GM21723 (cell line): ENCODE results near the gene ATG14.
"Not testable (repeated sequence)": the region's sequence is repeated elsewhere in the genome, so short reads cannot be mapped to it uniquely, and the experiment has no call there.

Experiments used
- ATAC-seq: cut with Tn5 transposase; IDR thresholded peaks from one replicate; pipeline ENCODE4 v1.9.1; 2021; ENCODE audit warnings: mild to moderate bottlenecking, moderate library complexity; ENCODE audit not compliant: unreplicated experiment

Gene ATG14

DNA sequence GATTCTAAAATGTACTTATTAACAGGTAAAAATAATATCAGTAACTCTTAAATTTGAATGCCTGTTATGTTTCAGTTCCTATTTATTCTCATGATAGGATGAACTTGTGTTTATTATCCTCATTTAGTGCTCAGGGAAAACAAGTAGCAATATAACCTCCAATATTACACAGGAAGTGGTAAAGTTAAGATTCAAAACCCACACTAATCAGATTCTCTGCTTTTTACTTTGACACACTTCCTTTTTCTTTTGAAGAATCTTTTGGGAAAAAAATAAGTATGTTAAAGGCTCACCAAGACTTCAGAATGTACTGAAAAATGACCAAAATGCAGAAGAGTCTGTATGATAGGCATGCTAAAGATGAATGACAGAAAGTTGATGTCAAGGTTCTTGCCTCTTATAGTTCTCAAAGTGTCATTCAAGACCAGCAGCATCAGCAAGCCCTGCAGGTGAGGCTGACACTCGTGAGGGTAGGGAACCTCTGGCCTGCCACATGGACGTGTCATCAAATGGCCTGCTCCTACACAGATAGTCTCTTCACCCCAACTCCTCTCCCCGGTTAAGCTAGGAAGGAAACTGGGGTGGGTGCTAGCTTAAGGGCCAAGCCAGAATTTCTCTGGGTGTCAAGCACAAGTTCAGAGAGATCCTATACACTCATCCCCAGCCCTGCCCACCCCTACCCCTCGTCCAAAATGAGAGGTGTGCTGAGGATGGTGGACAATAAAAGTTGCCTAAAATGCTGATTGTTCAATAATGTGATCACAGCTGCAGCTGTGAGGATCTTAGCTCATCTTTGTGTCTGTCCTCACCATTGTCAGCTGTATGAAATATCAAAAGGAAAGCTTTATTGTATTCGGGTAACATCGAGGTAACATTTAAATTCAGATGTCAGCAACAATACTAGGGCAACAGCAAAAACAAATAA is 22.5 kb upstream of the ATG14 start:
- ATAC-seq: no peak

DNA sequence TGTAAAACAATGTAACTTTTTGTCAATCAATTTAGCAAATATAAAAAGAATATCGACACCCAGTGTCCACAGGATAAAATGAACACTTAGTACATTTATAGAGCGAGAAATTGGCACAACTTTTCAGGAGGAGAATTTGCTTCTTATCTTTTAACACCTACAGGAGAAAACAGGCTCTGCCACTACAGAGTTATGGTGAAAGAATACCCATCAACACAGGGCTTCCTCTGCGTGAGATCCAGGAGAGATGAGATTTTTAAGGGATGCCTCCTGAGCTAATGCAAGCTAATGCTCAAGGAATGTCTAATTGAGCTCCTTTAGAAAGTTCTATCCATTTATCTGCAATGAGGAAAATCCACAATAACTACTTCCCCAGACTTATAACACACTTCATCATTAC is 21.0 kb upstream of the ATG14 start:
- no peak for ATAC-seq

DNA sequence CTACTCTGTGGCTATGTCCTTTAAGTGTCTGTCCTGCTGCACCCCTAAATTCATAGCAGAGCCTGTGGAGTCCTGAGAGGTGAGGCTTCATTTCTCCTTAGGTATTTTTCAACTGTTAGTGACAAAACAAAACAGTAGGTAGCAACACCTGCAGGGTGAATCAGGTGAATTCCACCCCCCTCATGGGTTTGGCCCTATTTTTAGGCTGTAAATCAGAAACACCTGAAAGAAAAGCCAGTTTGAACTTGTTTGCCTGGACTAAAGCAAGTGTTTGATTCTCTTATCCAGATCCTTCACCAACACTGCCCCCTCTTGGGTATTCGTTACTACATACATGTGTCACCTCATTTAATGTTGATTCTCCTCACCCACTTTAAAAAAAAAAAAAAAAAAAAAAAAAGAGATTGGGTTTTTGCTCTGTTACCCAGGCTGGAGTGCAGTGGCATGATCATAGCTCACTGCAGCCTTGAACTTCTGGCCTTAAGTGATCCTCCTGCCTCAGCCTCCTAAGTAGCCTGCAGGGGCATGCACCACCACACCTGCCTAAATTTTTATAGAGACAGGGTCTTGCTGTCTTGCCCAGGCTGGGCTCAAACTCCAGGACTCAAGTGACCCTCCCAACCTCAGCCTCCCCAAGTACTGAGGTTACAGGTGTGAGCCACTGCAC is 18.5 kb upstream of the ATG14 start:
- ATAC-seq: peak; percentile 88

DNA sequence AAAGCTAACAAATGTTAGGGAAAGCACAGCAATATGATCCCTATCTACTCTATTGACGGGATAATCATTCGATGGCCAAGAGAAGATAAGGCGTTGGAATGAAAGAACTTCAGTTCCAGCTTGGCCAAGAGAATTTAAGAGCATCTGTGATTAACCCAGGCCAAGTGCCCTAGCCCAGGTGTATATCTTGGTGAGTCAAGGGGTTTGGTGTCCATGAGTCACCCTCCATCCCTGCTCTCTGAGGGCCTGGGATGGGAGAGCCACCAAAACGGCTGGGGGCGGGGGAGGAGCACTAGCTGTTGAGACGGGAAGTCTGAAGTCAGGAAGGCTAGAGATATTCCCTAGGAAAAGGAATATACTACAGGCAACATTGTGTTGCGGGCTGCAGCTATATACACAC is 15.8 kb upstream of the ATG14 start:
- ATAC-seq: no peak

DNA sequence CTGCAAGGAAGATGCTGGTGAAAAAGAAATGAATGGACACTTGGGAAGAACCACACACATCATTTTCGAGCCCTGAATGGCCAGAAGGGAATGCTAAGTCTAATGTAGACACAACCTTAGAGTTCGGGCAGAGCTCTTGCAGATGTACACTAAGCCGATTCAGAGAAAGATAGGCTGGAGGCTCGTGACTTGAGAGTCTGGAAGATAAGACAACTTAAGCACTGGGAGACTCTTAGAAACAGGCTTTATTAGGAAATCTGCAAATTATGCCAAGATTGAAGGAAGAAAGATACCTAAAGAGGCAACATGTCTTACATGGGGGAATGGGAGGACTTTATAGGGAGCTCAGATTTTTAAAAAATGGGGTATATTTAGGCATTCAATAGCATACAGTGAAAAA is 15.3 kb upstream of the ATG14 start:
- ATAC-seq: no peak

DNA sequence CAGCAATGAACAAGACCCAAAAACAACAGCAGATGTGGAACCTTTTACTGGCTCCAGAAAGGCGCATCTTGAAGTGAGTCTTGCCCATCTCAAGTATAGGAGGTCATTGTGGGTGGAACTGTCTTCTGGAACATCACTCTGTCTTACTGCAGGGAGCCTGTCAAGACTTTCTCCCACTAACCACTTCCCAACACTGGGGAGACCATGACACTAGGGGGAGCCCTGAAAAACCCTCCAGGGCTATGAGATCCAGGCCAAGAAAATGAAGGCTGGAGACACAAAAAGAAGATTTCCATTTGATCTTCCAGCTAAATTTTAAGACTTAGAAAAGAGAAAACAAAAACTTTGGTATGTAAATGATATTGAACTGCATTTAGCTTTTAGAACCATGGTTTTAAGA is 13.5 kb upstream of the ATG14 start:
- ATAC-seq: no peak

DNA sequence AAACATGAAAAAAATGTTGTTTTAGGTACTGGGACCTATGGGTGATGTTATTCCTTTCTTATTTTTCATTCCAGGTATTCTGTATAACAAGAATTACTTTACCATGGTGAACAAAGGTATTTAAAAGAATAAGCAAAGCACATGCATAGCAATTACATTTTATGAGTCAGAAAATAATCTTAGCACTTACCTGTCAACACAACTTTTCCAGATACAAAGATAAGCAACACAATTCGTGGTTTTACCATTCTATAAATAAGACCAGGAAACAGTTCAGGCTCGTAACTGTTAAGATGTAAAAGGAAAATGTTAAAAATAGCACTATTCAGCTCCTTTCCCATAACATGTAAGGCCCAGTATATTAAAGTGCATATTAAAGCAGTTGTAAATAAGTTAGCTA is 12.3 kb upstream of the ATG14 start:
- ATAC-seq: no peak

DNA sequence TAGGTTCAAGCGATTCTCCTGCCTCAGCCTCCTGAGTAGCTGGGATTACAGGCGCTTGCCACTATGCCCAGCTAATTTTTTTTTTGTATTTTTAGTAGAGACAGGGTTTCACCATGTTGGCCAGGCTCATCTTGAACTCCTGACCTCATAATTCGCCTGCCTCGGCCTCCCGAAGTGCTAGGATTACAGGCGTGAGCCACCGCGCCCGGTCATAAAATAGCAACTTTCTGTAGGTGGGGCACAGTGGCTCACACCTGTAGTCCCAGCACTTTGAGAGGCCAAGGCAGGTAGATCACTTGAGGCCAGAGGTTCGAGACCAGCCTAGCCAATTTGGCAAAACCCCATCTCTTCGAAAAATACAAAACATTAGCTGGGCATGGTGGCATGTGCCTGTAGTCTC is 10.7 kb upstream of the ATG14 start:
- ATAC-seq: not testable (repeated sequence)

DNA sequence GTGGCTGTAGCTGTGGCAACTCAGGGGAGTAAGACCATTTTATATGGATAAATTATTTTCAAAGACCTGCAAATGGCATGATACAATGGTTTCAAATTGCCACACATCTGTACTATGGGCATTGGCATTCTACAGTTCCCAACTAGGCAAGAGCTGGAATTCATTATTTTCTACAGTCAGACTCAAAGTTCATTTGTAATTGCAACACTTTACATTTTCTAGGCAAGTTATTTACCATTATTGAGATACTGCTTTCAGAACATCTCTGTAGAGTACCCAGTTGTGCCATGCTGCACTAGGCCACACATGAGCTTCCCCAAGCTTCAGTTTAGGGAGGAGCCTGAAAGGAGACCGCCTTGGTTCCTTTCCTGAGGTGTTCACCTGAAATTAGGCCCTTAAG is 8.0 kb upstream of the ATG14 start:
- no peak for ATAC-seq

DNA sequence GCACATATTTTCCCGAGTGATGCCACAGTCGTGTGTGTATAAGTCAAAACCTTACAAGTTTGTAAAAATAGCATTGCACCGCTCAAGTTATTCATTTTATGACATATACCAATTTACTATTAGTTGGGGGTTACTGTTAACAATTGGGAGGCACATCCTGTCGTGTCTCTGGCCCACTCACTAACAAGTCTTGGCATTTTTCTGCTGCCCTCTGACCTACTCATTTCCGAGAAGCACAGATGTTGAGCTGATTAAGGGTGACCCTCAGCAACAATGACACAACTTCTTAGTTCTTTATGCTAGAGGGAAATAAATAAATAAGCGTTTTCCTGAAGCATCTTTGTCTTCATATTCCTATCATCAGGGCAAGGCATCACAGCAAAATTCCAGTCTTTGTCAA is 6.8 kb upstream of the ATG14 start:
- no peak for ATAC-seq

DNA sequence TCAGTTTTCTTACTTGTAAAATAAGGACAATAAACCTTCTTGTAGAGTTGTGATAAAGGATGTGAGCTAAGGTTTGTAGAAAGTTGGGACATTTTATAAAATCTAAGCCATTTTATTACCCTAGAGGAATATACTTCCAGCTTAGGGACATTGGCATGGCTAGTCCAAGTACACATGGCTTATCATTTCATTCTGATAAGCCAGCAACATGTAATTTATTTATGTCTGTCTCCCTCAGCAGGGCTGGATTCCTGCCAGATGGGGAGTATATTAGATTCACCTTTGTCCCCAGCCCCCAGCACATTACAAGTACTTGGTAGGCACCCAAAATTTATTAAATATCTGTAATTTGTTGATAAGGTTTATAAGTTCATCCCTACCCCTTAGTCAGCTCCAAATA is 6.3 kb upstream of the ATG14 start:
- no peak for ATAC-seq

DNA sequence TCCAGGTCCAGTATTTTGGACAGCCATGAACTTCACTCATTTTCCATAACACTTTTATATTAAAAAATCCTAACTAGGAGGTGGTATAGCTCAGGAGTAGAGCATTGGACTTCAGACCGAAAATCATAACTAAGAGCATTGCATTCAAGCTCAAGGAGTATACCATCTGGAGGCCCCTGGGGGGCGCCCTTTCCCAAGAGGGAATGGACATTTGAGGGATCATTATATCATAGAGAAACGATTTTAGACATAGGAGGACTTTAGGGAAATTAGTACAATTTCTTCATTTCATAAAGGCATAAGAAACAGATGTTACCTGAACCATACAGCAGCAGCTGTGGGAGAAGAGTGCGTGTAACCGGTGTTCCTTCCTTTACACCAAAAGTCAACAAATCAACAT is 5.2 kb upstream of the ATG14 start:
- no peak for ATAC-seq

DNA sequence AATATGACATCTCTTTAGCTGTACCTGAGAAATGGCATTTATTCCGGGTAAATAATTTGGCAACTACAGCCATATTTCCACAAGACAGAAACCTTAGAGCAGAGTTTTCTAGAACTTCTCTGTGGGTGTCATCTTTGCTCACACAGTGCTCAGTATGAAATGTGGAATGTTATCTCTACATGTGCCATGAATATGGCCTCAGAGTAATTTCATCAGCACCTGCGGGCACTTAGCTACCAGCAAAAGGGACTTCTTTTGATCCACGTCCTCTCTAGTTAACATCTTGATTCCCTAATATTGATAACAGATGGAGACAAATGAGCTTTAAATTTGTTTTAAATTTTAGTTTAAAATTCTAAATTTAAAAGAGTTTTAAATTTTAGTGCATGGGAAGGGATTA is 2.9 kb upstream of the ATG14 start:
- ATAC-seq: no peak

DNA sequence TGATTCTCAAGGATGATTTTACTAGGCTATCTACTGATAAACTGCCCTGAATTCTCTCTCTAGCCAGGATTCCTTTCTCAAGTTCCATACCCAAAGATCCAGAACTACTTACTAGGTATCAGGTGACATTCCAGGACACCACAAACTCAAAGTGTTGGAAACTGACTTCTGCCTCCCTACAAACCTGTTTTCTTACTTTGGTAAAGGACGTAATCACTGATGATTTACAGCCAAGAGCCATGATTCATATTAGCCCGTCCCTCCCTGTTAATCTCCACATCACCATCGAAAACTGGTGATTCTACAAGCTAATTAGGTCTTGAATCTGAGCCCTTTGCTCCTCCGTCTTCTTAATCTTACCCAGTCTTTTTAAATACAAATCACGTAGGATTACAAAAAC is 1.0 kb upstream of the ATG14 start:
- ATAC-seq: no peak

DNA sequence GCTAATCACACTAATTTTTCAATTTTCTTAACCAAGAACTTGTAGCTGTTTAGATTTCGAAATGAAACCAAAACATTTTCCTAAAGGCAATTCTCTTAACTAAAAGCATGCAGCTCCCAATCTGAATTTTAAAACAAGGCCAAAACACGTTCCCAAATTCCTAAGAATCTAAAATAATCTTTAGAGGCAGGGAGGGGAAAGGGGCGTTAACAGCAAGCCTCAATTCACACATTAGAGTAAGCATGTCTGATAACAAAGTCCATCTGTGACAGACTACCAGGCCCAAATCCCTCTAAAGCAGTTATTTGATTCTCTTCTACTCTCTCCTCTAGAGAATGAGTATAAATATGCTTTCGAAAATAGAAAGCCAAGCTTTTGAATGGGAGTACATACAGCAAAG is 754 bp downstream of the ATG14 start:
- no peak for ATAC-seq

DNA sequence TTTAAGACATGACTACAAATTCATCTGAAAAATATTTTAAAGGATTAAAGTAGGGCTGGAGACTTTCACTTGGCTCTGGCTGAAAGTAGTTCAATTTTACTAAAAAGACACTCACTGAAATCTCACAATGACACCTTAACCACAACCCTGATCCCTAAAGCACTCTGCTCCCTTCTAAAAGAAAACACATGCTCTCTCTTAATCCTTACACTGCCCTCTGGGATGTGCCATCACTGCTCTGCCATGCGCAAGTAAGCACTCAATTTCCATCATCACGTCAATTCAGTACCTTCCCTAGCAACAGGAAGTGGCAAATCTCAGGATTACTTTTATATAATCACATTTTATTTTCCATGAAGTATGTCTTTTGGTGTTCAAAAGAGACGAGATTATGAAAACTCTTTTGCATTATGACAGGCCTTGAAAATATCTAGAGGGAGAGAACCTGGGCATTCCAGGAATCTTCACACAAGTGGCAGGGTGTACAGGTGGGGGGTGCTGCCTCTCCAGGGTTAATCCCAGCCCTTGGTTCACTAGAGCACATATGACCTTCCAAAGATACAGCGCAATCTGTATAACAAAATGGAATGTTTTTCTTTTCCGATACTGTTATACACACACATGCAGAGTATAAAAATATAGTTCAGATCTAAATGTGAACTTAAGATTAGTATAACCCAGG is 7.3 kb downstream of the ATG14 start:
- no peak for ATAC-seq

DNA sequence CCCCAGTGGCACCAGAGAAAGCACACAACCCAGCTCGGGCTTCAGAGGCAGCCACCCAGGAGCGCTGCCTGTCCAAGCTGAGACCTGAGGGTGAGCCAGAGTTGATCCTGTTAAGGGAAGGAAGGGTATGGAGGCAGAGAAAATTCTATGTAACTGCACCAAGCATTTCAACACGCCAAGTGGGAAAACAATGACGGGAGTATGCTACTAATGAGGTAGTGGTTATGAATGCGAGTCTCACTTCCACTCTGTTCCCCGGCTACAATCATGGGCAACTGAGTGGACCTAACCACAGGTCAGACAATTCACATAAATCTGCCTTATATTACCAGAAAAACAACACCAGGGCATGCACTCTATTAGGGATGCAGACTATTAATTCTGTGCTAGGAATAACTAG is 9.9 kb downstream of the ATG14 start:
- no peak for ATAC-seq

DNA sequence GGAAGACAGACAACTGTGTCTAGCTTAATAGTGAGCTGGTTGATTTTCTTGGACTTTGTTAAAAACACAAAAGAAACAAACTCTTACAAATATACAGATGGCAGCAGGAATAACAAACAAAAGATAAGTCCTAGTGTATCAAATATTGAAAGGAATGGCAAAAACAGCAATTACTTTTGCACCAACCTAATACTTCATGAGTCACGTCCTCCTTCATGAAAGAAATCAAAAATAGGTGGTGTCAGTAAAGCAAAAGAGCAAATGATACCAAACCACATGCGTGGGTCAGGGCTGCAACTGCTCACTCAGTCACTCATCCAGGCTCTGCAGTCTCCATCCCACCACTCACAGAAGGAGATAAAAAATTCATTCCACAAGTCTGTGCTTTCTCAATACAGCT is 11.8 kb downstream of the ATG14 start:
- no peak for ATAC-seq

DNA sequence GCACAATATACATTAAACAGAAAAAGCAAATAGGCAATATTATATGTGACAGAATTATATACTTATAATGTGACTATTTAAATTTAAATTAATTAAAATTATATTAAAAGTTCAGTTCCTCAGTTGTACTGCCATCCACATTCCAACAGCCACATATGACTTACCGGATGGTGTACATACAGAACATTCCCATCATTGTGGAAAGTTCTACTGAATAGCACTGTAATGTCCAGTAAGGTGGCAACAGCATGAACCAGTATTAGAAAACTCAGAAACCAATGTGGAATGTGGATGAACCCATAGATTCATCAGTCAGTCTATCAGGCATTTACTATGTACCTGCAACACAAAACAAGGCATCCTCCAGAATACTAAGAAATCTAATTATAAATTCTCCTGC is 12.4 kb downstream of the ATG14 start:
- no peak for ATAC-seq

DNA sequence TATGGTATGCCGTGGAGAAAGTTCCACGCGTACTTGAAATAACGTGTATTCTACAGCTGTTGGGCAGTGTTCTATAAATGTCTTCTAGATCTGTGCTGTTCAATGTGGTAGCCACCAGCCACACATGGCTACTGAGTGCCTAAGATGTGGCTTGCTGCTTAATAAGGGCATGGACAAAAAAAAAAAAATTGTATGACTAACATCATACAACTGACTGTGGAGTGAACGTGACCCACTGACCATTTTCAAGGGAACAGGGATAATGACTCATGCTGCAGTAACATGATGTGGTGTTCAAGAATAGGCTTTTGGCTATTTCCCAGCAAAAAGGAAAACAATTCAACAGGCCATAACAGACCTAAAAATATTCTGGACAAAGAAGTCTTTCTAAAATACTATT is 13.0 kb downstream of the ATG14 start:
- no peak for ATAC-seq

DNA sequence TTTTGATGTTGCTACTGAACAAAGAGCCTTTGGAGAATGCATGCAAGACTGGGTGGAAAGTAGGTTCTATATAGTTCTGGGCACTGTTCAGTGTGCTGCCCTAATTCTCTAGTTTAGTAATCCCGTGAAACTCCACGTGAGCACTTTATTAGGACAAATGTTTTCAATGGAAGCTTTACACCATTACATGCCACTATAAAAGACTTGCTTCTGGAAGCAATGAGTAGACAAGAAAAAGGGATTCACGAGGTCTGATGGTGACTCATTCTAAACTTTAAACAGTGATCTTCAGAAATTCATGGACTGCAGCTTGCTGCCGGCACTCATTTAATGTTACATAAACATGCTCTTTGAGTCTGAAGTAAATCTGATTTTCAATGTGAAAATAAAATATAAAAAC is 22.3 kb downstream of the ATG14 start:
- ATAC-seq: no peak

DNA sequence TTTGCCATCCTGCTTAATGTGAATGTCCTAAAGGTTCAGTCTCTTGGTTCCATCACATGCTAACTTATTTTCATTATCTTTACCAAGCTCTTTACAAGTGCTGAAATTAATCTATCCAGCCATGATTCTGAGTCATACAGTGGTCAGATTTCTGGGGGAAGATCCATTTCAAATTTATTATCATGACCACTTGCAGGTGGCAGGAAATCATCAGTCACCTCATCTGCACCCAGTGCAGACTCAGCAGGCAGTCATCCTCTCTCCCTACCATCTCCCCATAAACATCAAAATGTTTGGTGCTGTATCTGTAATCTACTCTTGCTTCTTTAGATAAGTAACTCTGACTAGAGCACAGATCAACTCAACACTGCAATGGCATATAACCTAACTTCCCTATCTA is 23.5 kb downstream of the ATG14 start:
- no peak for ATAC-seq
